Activated CD4-positive, CD25-positive, alpha-beta regulatory T cell treated with anti-CD3 and anti-CD28 coated beads, Interleukin-2, amount 50 U/mL, for 72 hours (primary cell): ENCODE measurements around the gene RASA3.

Experiments
- DNase-seq: peaks from one replicate; pipeline ENCODE4 v3.0.0; 2021

RASA3 gene

DNA sequence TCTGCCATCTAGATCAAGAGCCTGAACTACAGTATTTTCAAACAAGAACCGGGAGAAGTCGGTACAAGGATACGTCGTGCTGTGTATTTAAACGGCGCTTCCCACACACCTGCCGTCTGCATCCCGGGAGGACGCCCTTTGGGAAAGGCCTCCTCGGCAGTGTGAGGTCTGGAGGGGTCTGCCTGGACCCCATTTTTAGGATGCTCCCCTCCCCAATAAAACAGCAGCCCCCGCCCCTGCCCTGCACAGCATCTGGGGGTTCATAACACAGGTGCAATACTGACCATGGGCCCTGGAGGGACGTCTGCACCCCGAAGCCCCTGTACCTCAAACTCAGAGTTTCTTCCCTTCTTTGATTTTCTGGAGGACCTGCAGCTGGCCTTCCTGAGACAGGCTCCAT lies 154.4 kb downstream of the RASA3 start:
- no peak for DNase-seq

- DNase-seq, result no peak
Observed at GRCh38 chr13:113976711-113977684, 155.4 kb downstream of the RASA3 start.

DNA sequence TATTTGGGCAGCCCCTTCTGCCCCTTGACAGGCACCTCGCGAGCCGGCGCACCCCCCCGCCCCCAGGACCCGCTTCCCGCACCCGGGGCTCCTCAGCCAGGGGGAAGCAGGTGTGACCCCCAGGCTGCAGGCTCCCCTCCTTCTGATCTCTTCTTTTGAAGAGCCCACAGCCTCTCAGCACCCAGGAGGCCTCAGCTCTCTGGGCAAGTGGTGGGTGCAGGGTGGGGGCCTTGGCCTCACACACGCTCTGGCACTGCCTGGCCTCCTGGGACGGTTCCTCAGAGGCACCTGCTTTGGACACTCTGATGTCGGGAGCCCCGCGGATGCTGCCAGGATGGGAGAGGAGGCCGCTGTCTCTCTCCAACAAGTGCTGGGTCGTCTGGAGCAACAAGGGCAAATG lies 157.0 kb downstream of the RASA3 start:
- no peak for DNase-seq

GRCh38 chr13:113974304-113975281 lies 157.8 kb downstream of the RASA3 start:
- DNase-seq, result no peak

DNA sequence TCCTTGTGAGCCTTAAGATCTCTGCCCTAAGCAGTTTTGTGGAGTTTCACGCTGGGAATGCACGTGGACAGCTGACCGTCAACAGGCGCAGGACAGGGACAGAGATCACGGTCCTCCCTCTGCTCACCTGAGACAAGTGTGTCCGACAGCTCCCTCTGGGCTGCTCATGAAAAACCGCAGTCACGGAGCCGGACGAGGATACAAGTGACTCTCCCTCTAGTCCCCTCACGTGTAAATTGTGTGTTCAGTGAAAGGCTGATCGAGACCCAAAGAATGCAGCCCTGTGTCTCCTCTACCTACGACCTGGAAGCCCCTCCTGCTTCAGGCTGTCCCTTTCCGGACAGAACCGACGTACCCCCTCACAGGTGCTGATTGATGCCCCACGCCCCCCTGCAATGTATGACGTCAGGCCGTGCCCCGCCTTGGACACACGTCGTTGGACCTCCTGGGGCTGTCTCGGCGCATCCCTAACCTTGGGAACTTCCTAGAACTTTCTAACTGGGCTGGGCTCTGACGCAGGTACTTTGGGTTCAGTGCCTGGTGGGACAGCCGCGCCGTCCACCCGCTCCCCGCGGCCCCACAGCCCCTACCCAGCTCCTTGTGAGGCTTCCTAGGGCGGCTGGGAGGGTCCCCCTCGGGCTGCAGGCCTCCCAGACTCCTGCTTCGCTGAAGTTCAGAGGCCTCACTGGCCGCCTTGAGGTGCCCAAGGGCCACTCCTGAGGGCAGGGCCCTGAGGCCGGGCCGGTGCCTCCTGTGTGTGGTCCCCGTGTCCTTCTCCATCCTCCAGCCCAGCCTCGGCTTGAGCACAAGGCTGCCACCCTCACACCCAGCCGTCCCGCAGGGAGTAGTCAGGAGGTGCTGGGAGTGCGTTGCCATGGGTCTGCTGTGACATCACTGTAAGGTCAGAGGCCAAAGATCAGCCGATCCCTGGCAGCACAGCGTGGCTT lies 158.9 kb downstream of the RASA3 start, which contains the start of gene C13orf46:
C13orf46 (minus strand) TSS at position 859 of the 947 bp plus-strand sequence; CDS start at position 780, 79 bp downstream.
- DNase-seq, result no peak

GRCh38 chr13:113972451-113973217 lies 159.8 kb downstream of the RASA3 start:
- no peak for DNase-seq

DNA sequence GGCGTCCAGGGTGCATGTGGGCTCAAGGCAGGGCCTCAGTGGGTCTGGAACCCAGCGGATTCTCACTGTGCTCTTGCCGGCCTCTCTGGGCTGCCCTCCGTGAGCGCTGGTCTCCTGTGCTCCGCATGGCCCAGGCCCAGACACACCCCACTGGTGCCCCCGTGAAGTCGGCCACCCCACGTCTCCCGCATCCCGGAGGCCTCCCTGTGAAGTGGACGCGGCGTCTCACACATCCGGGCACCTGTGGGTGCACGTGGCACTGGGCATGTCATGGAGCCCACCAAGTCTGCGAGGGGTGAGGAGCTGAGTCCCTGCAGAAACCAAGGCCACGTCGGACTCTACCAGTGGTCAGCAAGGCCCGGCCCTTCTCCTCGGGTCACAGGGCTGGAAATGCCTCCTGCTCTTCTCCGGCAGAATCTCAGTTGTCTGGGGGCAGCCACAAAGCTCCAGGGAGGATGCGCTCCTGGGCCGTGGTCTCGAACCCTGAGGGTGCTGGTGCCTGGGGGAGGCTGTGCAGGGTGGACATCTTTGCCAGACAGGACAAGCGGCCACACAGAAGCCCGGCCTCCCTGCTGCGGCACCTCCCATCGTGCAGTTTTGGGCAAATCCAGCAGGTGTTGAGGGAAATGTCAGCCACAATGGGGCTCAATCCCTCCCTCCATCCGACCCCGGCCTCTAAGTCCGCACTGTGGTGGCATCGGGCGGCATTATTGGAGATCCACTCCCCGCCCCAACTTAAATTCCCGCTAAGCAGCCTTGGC lies 160.8 kb downstream of the RASA3 start:
- DNase-seq, result no peak

GRCh38 chr13:113970810-113971470 lies 161.5 kb downstream of the RASA3 start:
- no peak for DNase-seq

DNA sequence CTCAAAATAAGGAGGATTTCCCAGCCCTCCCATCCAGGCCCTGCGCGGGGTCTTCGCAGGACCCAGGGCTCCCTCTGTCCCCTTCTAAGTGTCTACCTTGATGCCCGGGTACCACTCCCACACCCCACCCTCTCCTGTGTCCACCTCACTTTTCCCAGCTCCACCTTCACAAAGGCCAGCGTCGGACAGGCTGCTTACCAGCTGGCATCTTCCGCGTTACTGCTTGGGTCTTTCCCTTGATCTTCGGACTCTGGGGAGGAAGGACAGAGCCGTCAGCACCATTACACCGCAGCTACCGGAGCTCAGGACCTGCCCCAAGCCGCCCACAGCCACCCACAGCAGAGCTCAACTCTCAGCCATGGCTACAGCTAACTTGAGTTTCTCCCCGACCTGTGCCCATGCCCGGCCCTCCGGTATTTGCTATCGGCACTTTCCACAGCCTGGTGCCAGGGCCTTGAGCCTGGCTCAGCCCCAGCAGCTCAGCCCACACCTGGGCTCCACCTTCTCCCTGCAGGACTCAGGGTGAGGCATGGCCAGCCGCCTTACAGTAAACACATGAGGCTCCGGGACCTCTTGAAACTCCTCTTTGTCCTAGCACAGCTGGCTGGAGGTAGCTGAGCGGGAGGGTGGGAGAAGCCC lies 162.3 kb downstream of the RASA3 start:
- no peak for DNase-seq

GRCh38 chr13:113969311-113969972 lies 163.0 kb downstream of the RASA3 start:
- DNase-seq, result no peak

- DNase-seq, result no peak
Observed at GRCh38 chr13:113968463-113969310, 163.7 kb downstream of the RASA3 start.

DNA sequence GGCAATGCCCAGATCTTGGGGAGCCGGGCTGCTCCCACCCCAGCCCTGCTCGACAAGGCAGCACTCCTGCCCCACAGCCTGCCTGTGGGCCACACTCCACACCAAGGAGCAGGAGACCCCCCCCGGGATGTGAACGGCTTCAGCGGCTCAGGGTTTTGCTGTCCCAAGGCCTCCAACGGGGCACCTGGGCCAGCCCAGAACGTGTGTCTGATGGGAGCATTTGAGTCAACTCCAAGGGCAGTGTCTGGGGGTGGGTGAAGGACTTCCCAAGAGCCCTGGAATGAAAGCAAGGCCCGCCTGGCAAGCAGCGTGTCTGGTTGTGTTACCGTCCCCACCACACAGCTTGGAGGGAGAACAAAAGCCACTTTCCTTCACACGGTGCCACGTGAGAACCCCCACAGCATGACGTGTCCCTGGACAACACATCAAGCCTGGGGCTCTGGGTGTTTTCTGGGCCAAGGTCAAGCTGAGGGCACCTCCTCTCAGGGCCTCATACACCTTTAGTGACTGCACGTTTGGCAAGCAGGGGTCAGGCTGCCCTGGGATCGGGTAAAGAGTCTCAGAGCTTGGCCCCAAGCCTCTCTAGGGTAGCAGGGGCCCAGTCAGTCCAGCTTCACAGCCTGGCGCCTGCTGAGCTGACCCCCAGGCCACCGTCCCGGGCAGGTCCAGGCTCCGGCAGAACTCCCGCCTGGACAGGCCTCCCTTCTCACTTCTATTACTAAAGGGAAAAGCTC lies 164.5 kb downstream of the RASA3 start:
- DNase-seq, result no peak

DNA sequence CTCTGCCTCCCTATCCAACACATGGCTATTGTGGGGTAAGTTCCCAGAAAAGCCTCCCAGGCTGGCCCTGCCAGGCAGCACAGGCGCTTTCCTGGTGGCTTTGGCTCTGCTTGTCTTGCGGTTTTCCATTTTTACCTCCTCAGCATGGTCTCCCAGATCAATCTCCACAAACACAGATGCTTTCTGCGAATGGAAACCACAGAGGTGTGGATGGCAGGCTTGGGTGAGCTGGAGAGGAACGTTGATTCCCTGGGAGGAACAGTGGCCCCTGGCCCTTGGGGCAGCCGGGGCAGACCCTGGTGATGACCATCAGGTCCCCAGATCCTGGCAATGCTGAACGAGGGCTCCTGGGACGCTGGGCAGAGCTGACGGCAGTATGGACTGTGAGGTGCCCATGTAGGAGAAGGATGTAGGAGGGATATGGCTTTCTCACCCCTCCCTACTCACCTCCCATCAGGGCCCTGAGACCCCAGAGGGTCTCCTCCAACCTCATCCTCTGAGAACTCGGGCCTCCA lies 165.2 kb downstream of the RASA3 start:
- no peak for DNase-seq

GRCh38 chr13:113965968-113966884 lies 166.2 kb downstream of the RASA3 start:
- DNase-seq, result no peak

GRCh38 chr13:113965383-113965874 lies 167.0 kb downstream of the RASA3 start:
- no peak for DNase-seq
